SK-N-SH treated with all-trans-retinoic acid at 6 μM for 48 hours (cell line): ENCODE data around the gene UNC5CL.

Experiments used
- ATAC-seq: fragments of 200-7000 bp; cut with Tn5 transposase; 3 replicates; pipeline ENCODE4 v1.9.1; 2020; ENCODE audit warnings: mild to moderate bottlenecking, moderate library complexity
- ARNTL ChIP-seq: fragments of 450-650 bp; formaldehyde crosslinking; IDR thresholded peaks from 2 replicates; pipeline ENCODE4 v1.5.0; 2020; ENCODE audit warnings: low read depth, mild to moderate bottlenecking, moderate library complexity, borderline replicate concordance
- CSDC2 ChIP-seq: fragments of 250-450 bp; sonication (Bioruptor Pico); IDR thresholded peaks from 2 replicates; pipeline ENCODE4 v1.5.0; 2020; ENCODE audit warnings: mild to moderate bottlenecking, moderate library complexity
- ESRRG ChIP-seq: fragments of 250-450 bp; sonication (Bioruptor Pico); IDR thresholded peaks from 2 replicates; pipeline ENCODE4 v1.6.1; 2021; ENCODE audit warnings: mild to moderate bottlenecking
- OSR1 ChIP-seq: fragments of 250-450 bp; sonication (Bioruptor Pico); IDR thresholded peaks from 2 replicates; pipeline ENCODE4 v1.8.0; 2022; ENCODE audit warnings: moderate library complexity, mild to moderate bottlenecking, inconsistent platforms
- PPARA ChIP-seq: fragments of 250-450 bp; sonication (Bioruptor Pico); IDR thresholded peaks from 2 replicates; pipeline ENCODE4 v1.5.0; 2020; ENCODE audit warnings: mild to moderate bottlenecking, borderline replicate concordance
- RARB ChIP-seq: fragments of 250-450 bp; sonication (Bioruptor Pico); IDR thresholded peaks from 2 replicates; pipeline ENCODE4 v1.8.0; 2021; ENCODE audit warnings: mild to moderate bottlenecking, moderate library complexity
- SNAI2 ChIP-seq: fragments of 250-450 bp; sonication (Bioruptor Pico); IDR thresholded peaks from 2 replicates; pipeline ENCODE4 v1.5.0; 2020; ENCODE audit warnings: mild to moderate bottlenecking, moderate library complexity
- TCF4 ChIP-seq: fragments of 250-450 bp; sonication (Bioruptor Pico); IDR thresholded peaks from 2 replicates; pipeline ENCODE4 v1.8.0; 2021; ENCODE audit warnings: mild to moderate bottlenecking, moderate library complexity, borderline replicate concordance
- TOX ChIP-seq: fragments of 250-450 bp; sonication (Bioruptor Pico); IDR thresholded peaks from 2 replicates; pipeline ENCODE4 v1.8.0; 2021; ENCODE audit warnings: mild to moderate bottlenecking, moderate library complexity, borderline replicate concordance
- ZC3H10 ChIP-seq: fragments of 250-450 bp; sonication (Bioruptor Pico); IDR thresholded peaks from 2 replicates; pipeline ENCODE4 v1.5.1; 2021; ENCODE audit warnings: mild to moderate bottlenecking, moderate library complexity
- ZFP3 ChIP-seq: fragments of 250-450 bp; sonication (Bioruptor Pico); IDR thresholded peaks from 2 replicates; pipeline ENCODE4 v1.5.0; 2020; ENCODE audit warnings: mild to moderate bottlenecking, moderate library complexity
- ZNF565 ChIP-seq: fragments of 450-650 bp; formaldehyde crosslinking; conservative IDR thresholded peaks from 2 replicates; pipeline ENCODE4 v1.5.0; 2020; ENCODE audit warnings: low read depth, mild to moderate bottlenecking, moderate library complexity
- ZNF70 ChIP-seq: fragments of 450-650 bp; formaldehyde crosslinking; IDR thresholded peaks from 2 replicates; pipeline ENCODE4 v1.5.0; 2020; ENCODE audit warnings: mild to moderate bottlenecking, moderate library complexity
- ZNF8 ChIP-seq: fragments of 450-650 bp; formaldehyde crosslinking; IDR thresholded peaks from 2 replicates; pipeline ENCODE4 v1.5.0; 2020; ENCODE audit warnings: mild to moderate bottlenecking, moderate library complexity
- TF ChIP-seq, protein P1 (sequence below): fragments of 250-450 bp; sonication (Bioruptor Pico); IDR thresholded peaks from 2 replicates; pipeline ENCODE4 v1.5.0; 2020; ENCODE audit warnings: mild to moderate bottlenecking, moderate library complexity
- TF ChIP-seq, protein P2 (sequence below): fragments of 250-450 bp; sonication (Bioruptor Pico); IDR thresholded peaks from 2 replicates; pipeline ENCODE4 v1.8.0; 2020; ENCODE audit warnings: mild to moderate bottlenecking, moderate library complexity, borderline replicate concordance
- TF ChIP-seq, protein P3 (sequence below): fragments of 250-450 bp; sonication (Bioruptor Pico); IDR thresholded peaks from 2 replicates; pipeline ENCODE4 v1.8.0; 2021; ENCODE audit warnings: low read depth, mild to moderate bottlenecking, moderate library complexity, borderline replicate concordance
- TF ChIP-seq, protein P4 (sequence below): fragments of 250-450 bp; sonication (Bioruptor Pico); IDR thresholded peaks from 2 replicates; pipeline ENCODE4 v1.5.1; 2021; ENCODE audit warnings: mild to moderate bottlenecking, moderate library complexity
- TF ChIP-seq, protein P5 (sequence below): fragments of 250-450 bp; sonication (Bioruptor Pico); IDR thresholded peaks from 2 replicates; pipeline ENCODE4 v1.5.1; 2020; ENCODE audit warnings: low read depth, mild to moderate bottlenecking, moderate library complexity

UNC5CL gene

DNA sequence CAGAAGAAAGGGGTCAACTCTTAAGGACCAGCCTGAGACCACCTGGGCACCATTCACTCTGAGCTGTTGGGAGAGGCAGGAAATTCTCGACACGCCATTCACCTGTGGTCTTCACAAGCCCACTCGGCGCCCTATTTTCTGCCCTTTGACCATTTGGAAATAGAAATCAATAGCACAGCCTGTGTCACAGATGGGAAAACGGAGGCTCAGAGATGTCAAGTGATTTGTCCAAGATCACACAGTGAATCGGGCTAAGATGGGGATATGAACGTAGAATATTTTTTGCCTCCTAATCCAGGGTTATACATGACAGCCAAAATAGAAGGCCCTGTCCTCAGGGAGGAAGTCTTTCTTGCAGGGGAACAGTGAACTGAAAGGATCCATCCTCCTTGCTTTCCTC, 10.9 kb upstream of the UNC5CL start (continued):
- TF ChIP-seq, protein P1, sequence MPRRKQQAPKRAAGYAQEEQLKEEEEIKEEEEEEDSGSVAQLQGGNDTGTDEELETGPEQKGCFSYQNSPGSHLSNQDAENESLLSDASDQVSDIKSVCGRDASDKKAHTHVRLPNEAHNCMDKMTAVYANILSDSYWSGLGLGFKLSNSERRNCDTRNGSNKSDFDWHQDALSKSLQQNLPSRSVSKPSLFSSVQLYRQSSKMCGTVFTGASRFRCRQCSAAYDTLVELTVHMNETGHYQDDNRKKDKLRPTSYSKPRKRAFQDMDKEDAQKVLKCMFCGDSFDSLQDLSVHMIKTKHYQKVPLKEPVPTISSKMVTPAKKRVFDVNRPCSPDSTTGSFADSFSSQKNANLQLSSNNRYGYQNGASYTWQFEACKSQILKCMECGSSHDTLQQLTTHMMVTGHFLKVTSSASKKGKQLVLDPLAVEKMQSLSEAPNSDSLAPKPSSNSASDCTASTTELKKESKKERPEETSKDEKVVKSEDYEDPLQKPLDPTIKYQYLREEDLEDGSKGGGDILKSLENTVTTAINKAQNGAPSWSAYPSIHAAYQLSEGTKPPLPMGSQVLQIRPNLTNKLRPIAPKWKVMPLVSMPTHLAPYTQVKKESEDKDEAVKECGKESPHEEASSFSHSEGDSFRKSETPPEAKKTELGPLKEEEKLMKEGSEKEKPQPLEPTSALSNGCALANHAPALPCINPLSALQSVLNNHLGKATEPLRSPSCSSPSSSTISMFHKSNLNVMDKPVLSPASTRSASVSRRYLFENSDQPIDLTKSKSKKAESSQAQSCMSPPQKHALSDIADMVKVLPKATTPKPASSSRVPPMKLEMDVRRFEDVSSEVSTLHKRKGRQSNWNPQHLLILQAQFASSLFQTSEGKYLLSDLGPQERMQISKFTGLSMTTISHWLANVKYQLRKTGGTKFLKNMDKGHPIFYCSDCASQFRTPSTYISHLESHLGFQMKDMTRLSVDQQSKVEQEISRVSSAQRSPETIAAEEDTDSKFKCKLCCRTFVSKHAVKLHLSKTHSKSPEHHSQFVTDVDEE (CRISPR knock-in tag) = no peak

DNA sequence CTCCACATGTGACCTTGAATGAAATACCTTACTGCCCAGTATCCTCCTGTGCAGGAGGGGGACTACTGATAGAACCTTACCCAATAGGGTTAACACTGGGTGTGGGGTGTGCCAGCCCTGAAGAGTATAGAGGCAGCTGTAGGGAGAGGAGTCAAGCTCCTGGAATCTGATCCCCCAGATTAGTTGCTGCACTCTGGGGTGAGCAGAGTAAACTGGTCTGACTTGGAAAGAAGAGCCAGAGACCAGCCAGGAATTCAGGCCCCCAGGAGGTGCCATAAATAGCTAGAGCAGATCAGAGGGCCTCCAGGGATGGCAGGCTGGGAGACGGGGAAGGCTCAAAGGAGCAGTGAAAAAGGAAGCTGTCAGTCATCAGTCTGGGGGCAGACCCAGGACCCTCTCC, 10.5 kb upstream of the UNC5CL start:
- TF ChIP-seq ZNF565 (CRISPR knock-in tag) (no peak), PPARA (CRISPR knock-in tag) (no peak), ZFP3 (CRISPR knock-in tag) (no peak)
- ATAC-seq = no peak

DNA sequence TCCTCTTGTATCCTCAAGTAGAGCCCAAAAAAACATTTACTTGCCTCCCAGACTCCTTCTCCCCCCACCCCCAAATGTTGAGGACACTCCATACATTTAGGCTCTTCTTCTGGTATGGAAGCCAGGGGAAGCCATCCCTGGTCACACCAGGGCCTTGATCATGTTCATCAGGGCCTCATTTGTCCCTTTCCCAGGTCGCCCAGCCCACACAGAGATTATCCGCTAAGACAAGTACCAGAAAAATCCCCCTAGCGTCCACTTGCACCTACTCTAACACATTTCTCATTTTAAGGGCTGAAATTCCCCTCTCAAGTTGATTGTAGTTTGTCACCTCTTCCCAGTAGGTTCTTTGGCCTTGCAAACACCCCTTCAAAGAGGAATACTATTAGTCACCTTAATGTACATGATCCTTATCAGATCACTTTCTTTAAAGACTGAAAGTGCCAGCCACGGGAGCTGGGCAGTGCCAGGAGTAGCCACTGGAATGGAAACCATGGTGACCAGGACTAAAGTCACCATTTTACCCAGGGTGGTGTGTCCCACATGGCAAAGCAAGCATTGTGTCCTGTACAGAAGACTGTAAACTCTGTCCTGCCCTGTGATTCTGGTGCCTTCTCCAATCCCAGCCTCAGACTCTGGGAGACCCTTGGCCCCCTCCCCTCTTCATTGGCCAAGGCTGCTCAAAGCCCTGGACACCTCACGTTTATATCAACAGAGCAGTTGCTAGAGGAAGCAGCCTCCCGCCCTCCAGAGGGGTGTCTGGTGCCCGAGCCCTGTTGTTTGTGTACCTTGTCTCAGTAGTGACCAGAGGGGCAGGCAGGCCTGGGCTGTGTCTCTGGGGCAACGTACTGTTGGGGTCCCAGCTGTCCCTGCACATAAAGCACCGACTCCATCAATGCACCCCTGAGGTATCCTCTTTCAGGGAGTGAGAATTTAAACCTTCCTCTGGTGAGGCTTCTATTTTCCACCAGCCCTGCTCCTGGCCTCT, 9.0 kb upstream of the UNC5CL start:
- no peak for ATAC-seq

DNA sequence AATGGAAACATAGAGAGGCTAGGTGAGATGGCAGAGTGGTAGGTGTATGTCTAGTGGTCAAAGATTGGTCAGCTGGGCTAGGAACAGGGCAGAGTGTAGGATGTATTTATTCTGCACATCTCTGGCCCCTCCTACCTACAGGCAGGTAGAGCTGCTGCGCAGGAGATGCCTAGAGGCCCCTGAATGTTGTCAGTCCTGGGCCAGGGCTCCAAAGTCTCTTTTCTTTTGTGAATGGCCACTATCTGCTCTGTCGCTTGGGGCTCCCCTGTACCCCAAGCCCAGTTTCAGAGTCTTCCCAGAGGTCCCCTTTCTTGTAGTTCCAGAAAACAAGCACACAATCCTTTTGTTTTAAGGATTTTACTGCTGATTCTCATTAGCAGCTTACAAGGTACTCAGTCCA, 8.3 kb upstream of the UNC5CL start:
- ATAC-seq = no peak
- TF ChIP-seq, protein P2, sequence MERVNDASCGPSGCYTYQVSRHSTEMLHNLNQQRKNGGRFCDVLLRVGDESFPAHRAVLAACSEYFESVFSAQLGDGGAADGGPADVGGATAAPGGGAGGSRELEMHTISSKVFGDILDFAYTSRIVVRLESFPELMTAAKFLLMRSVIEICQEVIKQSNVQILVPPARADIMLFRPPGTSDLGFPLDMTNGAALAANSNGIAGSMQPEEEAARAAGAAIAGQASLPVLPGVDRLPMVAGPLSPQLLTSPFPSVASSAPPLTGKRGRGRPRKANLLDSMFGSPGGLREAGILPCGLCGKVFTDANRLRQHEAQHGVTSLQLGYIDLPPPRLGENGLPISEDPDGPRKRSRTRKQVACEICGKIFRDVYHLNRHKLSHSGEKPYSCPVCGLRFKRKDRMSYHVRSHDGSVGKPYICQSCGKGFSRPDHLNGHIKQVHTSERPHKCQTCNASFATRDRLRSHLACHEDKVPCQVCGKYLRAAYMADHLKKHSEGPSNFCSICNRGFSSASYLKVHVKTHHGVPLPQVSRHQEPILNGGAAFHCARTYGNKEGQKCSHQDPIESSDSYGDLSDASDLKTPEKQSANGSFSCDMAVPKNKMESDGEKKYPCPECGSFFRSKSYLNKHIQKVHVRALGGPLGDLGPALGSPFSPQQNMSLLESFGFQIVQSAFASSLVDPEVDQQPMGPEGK (CRISPR knock-in tag) = no peak
- TF ChIP-seq TOX (CRISPR knock-in tag) (no peak), ZNF565 (CRISPR knock-in tag) (no peak), CSDC2 (CRISPR knock-in tag) (no peak), RARB (no peak)

More for the DNA sequence above, 9.0 kb upstream of the UNC5CL start:
- TF ChIP-seq, protein P3, sequence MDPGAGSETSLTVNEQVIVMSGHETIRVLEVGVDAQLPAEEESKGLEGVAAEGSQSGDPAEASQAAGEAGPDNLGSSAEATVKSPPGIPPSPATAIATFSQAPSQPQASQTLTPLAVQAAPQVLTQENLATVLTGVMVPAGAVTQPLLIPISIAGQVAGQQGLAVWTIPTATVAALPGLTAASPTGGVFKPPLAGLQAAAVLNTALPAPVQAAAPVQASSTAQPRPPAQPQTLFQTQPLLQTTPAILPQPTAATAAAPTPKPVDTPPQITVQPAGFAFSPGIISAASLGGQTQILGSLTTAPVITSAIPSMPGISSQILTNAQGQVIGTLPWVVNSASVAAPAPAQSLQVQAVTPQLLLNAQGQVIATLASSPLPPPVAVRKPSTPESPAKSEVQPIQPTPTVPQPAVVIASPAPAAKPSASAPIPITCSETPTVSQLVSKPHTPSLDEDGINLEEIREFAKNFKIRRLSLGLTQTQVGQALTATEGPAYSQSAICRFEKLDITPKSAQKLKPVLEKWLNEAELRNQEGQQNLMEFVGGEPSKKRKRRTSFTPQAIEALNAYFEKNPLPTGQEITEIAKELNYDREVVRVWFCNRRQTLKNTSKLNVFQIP (CRISPR knock-in tag) = no peak
- TF ChIP-seq, protein P4, sequence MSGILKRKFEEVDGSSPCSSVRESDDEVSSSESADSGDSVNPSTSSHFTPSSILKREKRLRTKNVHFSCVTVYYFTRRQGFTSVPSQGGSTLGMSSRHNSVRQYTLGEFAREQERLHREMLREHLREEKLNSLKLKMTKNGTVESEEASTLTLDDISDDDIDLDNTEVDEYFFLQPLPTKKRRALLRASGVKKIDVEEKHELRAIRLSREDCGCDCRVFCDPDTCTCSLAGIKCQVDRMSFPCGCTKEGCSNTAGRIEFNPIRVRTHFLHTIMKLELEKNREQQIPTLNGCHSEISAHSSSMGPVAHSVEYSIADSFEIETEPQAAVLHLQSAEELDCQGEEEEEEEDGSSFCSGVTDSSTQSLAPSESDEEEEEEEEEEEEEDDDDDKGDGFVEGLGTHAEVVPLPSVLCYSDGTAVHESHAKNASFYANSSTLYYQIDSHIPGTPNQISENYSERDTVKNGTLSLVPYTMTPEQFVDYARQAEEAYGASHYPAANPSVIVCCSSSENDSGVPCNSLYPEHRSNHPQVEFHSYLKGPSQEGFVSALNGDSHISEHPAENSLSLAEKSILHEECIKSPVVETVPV = no peak
- TF ChIP-seq SNAI2 (CRISPR knock-in tag) (no peak), RARB (no peak), TCF4 (no peak), TOX (CRISPR knock-in tag) (no peak), ARNTL (CRISPR knock-in tag) (no peak), ZNF8 (no peak), ZC3H10 (CRISPR knock-in tag) (no peak), OSR1 (CRISPR knock-in tag) (no peak), ZNF565 (CRISPR knock-in tag) (no peak), CSDC2 (CRISPR knock-in tag) (no peak), ZNF70 (CRISPR knock-in tag) (no peak), ESRRG (CRISPR knock-in tag) (no peak)
- TF ChIP-seq, protein P5, sequence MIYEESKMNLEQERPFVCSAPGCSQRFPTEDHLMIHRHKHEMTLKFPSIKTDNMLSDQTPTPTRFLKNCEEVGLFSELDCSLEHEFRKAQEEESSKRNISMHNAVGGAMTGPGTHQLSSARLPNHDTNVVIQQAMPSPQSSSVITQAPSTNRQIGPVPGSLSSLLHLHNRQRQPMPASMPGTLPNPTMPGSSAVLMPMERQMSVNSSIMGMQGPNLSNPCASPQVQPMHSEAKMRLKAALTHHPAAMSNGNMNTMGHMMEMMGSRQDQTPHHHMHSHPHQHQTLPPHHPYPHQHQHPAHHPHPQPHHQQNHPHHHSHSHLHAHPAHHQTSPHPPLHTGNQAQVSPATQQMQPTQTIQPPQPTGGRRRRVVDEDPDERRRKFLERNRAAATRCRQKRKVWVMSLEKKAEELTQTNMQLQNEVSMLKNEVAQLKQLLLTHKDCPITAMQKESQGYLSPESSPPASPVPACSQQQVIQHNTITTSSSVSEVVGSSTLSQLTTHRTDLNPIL (CRISPR knock-in tag) = no peak
